GM18861 (cell line): ENCODE data around the gene GAPDH.
"Not testable (repeated sequence)": the region's sequence is repeated elsewhere in the genome, so short reads cannot be mapped to it uniquely, and the experiment has no call there.

Experiments used
- ATAC-seq: cut with Tn5 transposase; IDR thresholded peaks from one replicate; pipeline ENCODE4 v1.9.1; 2021; ENCODE audit not compliant: unreplicated experiment

Gene GAPDH

GRCh38 chr12:6528539-6529235 lies 5.6 kb upstream of the GAPDH start:
- no peak for ATAC-seq

GRCh38 chr12:6529291-6529737 lies 5.0 kb upstream of the GAPDH start:
- no peak for ATAC-seq

GRCh38 chr12:6530576-6531260 lies 3.6 kb upstream of the GAPDH start:
- ATAC-seq = no peak

GRCh38 chr12:6532051-6532926 lies 2.0 kb upstream of the GAPDH start:
- ATAC-seq = peak; percentile 25

GRCh38 chr12:6532927-6533652 lies 1.2 kb upstream of the GAPDH start:
- peak; percentile 11 for ATAC-seq

- peak; percentile 1 for ATAC-seq
Measured at GRCh38 chr12:6533653-6533922, 729 bp upstream of the GAPDH start.

GRCh38 chr12:6534695-6534944 lies 303 bp downstream of the GAPDH start:
- no peak for ATAC-seq

- no peak for ATAC-seq
Measured at GRCh38 chr12:6534945-6535696, 804 bp downstream of the GAPDH start.

GRCh38 chr12:6535697-6535946 lies 1.3 kb downstream of the GAPDH start:
- ATAC-seq = no peak

- no peak for ATAC-seq
Measured at GRCh38 chr12:6535960-6536847, 1.9 kb downstream of the GAPDH start.

- ATAC-seq = no peak
Measured at GRCh38 chr12:6536894-6537579, 2.7 kb downstream of the GAPDH start.

- not testable (repeated sequence) for ATAC-seq
Measured at GRCh38 chr12:6537580-6538419, 3.5 kb downstream of the GAPDH start.

GRCh38 chr12:6538420-6539313 lies 4.3 kb downstream of the GAPDH start:
- no peak for ATAC-seq

GRCh38 chr12:6539314-6539682 lies 5.0 kb downstream of the GAPDH start:
- no peak for ATAC-seq

- ATAC-seq = no peak
Measured at GRCh38 chr12:6539707-6540134, 5.4 kb downstream of the GAPDH start.

GRCh38 chr12:6540181-6540877 lies 6.0 kb downstream of the GAPDH start:
- no peak for ATAC-seq
